Kidney capillary endothelial cell (primary cell): ENCODE results near the gene ARHGEF12.
"Not testable (repeated sequence)": the region's sequence is repeated elsewhere in the genome, so short reads cannot be mapped to it uniquely, and the experiment has no call there.

ENCODE experiments used
- DNase-seq: peaks from one replicate; pipeline ENCODE4 v3.0.0-alpha.2; 2018; ENCODE audit warnings: low spot score

The ARHGEF12 gene

GRCh38 chr11:120500414-120501071 is 164.3 kb downstream of the ARHGEF12 start:
- DNase-seq: no peak

- no peak for DNase-seq
These were observed 165.2 kb downstream of the ARHGEF12 start for GRCh38 chr11:120501440-120501839.

- DNase-seq: no peak
These were observed 166.0 kb downstream of the ARHGEF12 start for GRCh38 chr11:120501976-120502755.

- DNase-seq: not testable (repeated sequence)
These were observed 167.3 kb downstream of the ARHGEF12 start for GRCh38 chr11:120503529-120503928.

- no peak for DNase-seq
These were observed 169.7 kb downstream of the ARHGEF12 start for GRCh38 chr11:120505801-120506425.

GRCh38 chr11:120509346-120510053 is 173.3 kb downstream of the ARHGEF12 start:
- no peak for DNase-seq

- no peak for DNase-seq
These were observed 174.3 kb downstream of the ARHGEF12 start for GRCh38 chr11:120510406-120511115.

GRCh38 chr11:120511116-120511819 is 175.1 kb downstream of the ARHGEF12 start, which contains the start of gene GRIK4:
GRIK4 (plus strand) TSS chr11:120511748; CDS start chr11:120660319, 148,571 bp downstream.
- peak; percentile 64 for DNase-seq

GRCh38 chr11:120511820-120512738 is 175.9 kb downstream of the ARHGEF12 start:
- no peak for DNase-seq

GRCh38 chr11:120512739-120513435 is 176.7 kb downstream of the ARHGEF12 start:
- DNase-seq: no peak

- no peak for DNase-seq
These were observed 177.5 kb downstream of the ARHGEF12 start for GRCh38 chr11:120513436-120514315.

- DNase-seq: no peak
These were observed 178.4 kb downstream of the ARHGEF12 start for GRCh38 chr11:120514541-120515121.

- DNase-seq: no peak
These were observed 179.0 kb downstream of the ARHGEF12 start for GRCh38 chr11:120515186-120515723.

- DNase-seq: no peak
These were observed 180.5 kb downstream of the ARHGEF12 start for GRCh38 chr11:120516461-120517389.

- DNase-seq: no peak
These were observed 181.2 kb downstream of the ARHGEF12 start for GRCh38 chr11:120517390-120517761.

- no peak for DNase-seq
These were observed 181.6 kb downstream of the ARHGEF12 start for GRCh38 chr11:120517801-120518291.
